H1 (cell line): ENCODE measurements around the gene TNIK. TPM values are rescaled to one million over a fixed set of nuclear protein-coding genes. Genes with fewer than 3 reads are reported as not detected.

Experiments
- CTCF ChIA-PET: fragments of 300-600 bp; sonication (Branson Sonifier 250); formaldehyde crosslinking; loops from one replicate; lab custom pipeline; 2021; ENCODE audit not compliant: partially characterized antibody; lab: Charles Lee
- POLR2A ChIA-PET: fragments of 300-600 bp; sonication (Branson Sonifier 250); formaldehyde crosslinking; loops from one replicate; lab custom pipeline; 2021; ENCODE audit warnings: inconsistent platforms; ENCODE audit not compliant: partially characterized antibody; lab: Charles Lee
- DNase-seq, 2 experiments: peaks; one replicate each; pipeline versions ENCODE4 v3.0.0 to v3.0.0-alpha.2; 2010 to 2022; ENCODE audit warnings: low spot score in 2 of 2, low read depth in 1 of 2, mixed read lengths in 1 of 2
- FAIRE-seq: peaks from 2 replicates; lab custom pipeline; 2011; peaks lifted over from hg19 to GRCh38; lab: Jason Lieb, UNC
- H2AFZ ChIP-seq: 2 replicates; pipeline ENCODE4 v1.8.1; 2012; ENCODE audit warnings: low read length, inconsistent platforms
- H2AK5ac ChIP-seq: 2 replicates; pipeline ENCODE4 v1.6.1; 2013; ENCODE audit warnings: low read depth, low read length
- H2BK120ac ChIP-seq: replicated peaks from 2 replicates; pipeline ENCODE3; 2013; ENCODE audit warnings: low read depth, low read length, inconsistent platforms
- H2BK12ac ChIP-seq: 2 replicates; pipeline ENCODE4 v1.6.1; 2013; ENCODE audit warnings: low read depth, low read length
- H2BK15ac ChIP-seq: 2 replicates; pipeline ENCODE4 v1.6.1; 2013; ENCODE audit warnings: low read length
- H2BK20ac ChIP-seq: 2 replicates; pipeline ENCODE4 v1.6.1; 2013; ENCODE audit warnings: low read length
- H2BK5ac ChIP-seq: 2 replicates; pipeline ENCODE4 v1.6.1; 2013; ENCODE audit warnings: low read depth, low read length
- H3K14ac ChIP-seq: 2 replicates; pipeline ENCODE4 v1.6.1; 2013; ENCODE audit warnings: inconsistent platforms; ENCODE audit not compliant: insufficient read length
- H3K18ac ChIP-seq: 2 replicates; pipeline ENCODE4 v1.6.1; 2013; ENCODE audit warnings: low read length; ENCODE audit errors: extremely low read depth
- H3K23ac ChIP-seq: 2 replicates; pipeline ENCODE4 v1.6.1; 2013; ENCODE audit warnings: inconsistent platforms; ENCODE audit not compliant: insufficient read length
- H3K23me2 ChIP-seq: 2 replicates; pipeline ENCODE4 v1.6.1; 2013; ENCODE audit warnings: low read depth, low read length
- H3K27ac ChIP-seq: 2 replicates; pipeline ENCODE4 v1.6.1; 2011; ENCODE audit warnings: low read depth, low read length, inconsistent platforms
- H3K27me3 ChIP-seq, 4 experiments: replicated peaks in 1 of 4; 1 replicate in 1 of 4; 2 replicates in 3 of 4; pipeline versions ENCODE4 v1.6.1 to v1.8.1; 2011 to 2013; ENCODE audit warnings: low read length in 3 of 4, mild to moderate bottlenecking in 3 of 4, inconsistent platforms in 2 of 4, mixed read lengths in 2 of 4, moderate library complexity in 1 of 4; ENCODE audit not compliant: control insufficient read depth in 3 of 4, insufficient read depth in 3 of 4; ENCODE audit errors: extremely low read depth in 1 of 4
- H3K36me3 ChIP-seq, 4 experiments: 2 replicates each; pipeline versions ENCODE4 v1.6.1 to v1.8.1; 2011 to 2013; ENCODE audit warnings: mild to moderate bottlenecking in 4 of 4, low read length in 3 of 4, moderate library complexity in 2 of 4, control low read depth in 1 of 4, inconsistent platforms in 1 of 4; ENCODE audit not compliant: insufficient read depth in 4 of 4, control insufficient read depth in 2 of 4
- H3K4ac ChIP-seq: replicated peaks from 2 replicates; pipeline ENCODE3; 2013; ENCODE audit warnings: low read length, low read depth, mixed read lengths, inconsistent platforms; ENCODE audit not compliant: insufficient read length
- H3K4me1 ChIP-seq, 4 experiments: replicated peaks in 1 of 4; 1 replicate in 1 of 4; 2 replicates in 3 of 4; pipeline versions ENCODE4 v1.6.1 to v1.8.1; 2011 to 2013; ENCODE audit warnings: low read length in 3 of 4, inconsistent platforms in 2 of 4, mixed read lengths in 1 of 4; ENCODE audit not compliant: insufficient read depth in 4 of 4, control insufficient read depth in 3 of 4
- H3K4me2 ChIP-seq, 2 experiments: 2 replicates each; pipeline versions ENCODE4 v1.6.1 to v1.8.1; 2011 to 2013; ENCODE audit warnings: low read depth in 2 of 2, low read length in 2 of 2, control low read depth in 1 of 2, inconsistent platforms in 1 of 2, mild to moderate bottlenecking in 1 of 2; ENCODE audit not compliant: insufficient read depth in 1 of 2
- H3K4me3 ChIP-seq, 4 experiments: fragments of 200-600, 300-600 bp in 1 of 4; sonication (generic), shearing (Covaris generic), sonication (Bioruptor Twin) in 1 of 4; 2 replicates each; pipeline versions ENCODE4 v1.5.1 to v1.8.1; 2011 to 2016; ENCODE audit warnings: low read length in 4 of 4, low read depth in 3 of 4, control low read depth in 2 of 4, inconsistent platforms in 2 of 4, mild to moderate bottlenecking in 2 of 4, mixed read lengths in 1 of 4, moderate library complexity in 1 of 4; ENCODE audit not compliant: insufficient read depth in 2 of 4; ENCODE audit errors: extremely low read depth in 1 of 4
- H3K56ac ChIP-seq: replicated peaks from 2 replicates; pipeline ENCODE3; 2013; ENCODE audit warnings: low read depth, mild to moderate bottlenecking, mixed read lengths, low read length, inconsistent platforms; ENCODE audit not compliant: insufficient read length
- H3K79me1 ChIP-seq: 2 replicates; pipeline ENCODE4 v1.6.1; 2013; ENCODE audit warnings: low read depth, low read length, control low read depth
- H3K79me2 ChIP-seq, 2 experiments: 2 replicates each; pipeline versions ENCODE4 v1.6.1 to v1.8.1; 2012 to 2013; ENCODE audit warnings: low read length in 2 of 2, mild to moderate bottlenecking in 2 of 2, inconsistent platforms in 1 of 2; ENCODE audit not compliant: insufficient read depth in 2 of 2, control insufficient read depth in 1 of 2
- H3K9ac ChIP-seq, 4 experiments: replicated peaks in 1 of 4; 1 replicate in 1 of 4; 2 replicates in 3 of 4; pipeline versions ENCODE4 v1.6.1 to v1.8.1; 2011 to 2013; ENCODE audit warnings: low read depth in 3 of 4, low read length in 3 of 4, control low read depth in 2 of 4, mild to moderate bottlenecking in 2 of 4, moderate library complexity in 2 of 4, inconsistent platforms in 1 of 4; ENCODE audit errors: extremely low read depth in 1 of 4
- H3K9me3 ChIP-seq, 2 experiments: 2 replicates each; pipeline versions ENCODE4 v1.6.1 to v1.8.1; 2012 to 2013; ENCODE audit warnings: mild to moderate bottlenecking in 2 of 2, moderate library complexity in 2 of 2, control low read depth in 1 of 2, inconsistent platforms in 1 of 2, low read depth in 1 of 2, low read length in 1 of 2, mixed read lengths in 1 of 2; ENCODE audit not compliant: insufficient read depth in 2 of 2
- H4K20me1 ChIP-seq, 2 experiments: replicated peaks in 1 of 2; 2 replicates each; pipeline versions ENCODE3 to v1.8.1; 2011 to 2013; ENCODE audit warnings: inconsistent platforms in 2 of 2, low read length in 2 of 2, mild to moderate bottlenecking in 1 of 2; ENCODE audit not compliant: insufficient read depth in 2 of 2, control insufficient read depth in 1 of 2
- H4K5ac ChIP-seq: 2 replicates; pipeline ENCODE4 v1.6.1; 2013; ENCODE audit warnings: low read length, low read depth, mixed read lengths, inconsistent platforms; ENCODE audit not compliant: insufficient read length
- H4K8ac ChIP-seq: 2 replicates; pipeline ENCODE4 v1.8.0; 2013; ENCODE audit warnings: mild to moderate bottlenecking, moderate library complexity, low read length, inconsistent platforms; ENCODE audit not compliant: insufficient read depth; ENCODE audit errors: extremely low read depth
- H4K91ac ChIP-seq: replicated peaks from 2 replicates; pipeline ENCODE3; 2013; ENCODE audit warnings: low read length, mixed read lengths, inconsistent platforms; ENCODE audit not compliant: insufficient read length
- ATF3 ChIP-seq: IDR thresholded peaks from 2 replicates; pipeline ENCODE4 v1.6.1; 2011; ENCODE audit warnings: low read depth, mild to moderate bottlenecking, low read length; ENCODE audit not compliant: insufficient read depth
- BCL11A ChIP-seq, 2 experiments: IDR thresholded peaks; one replicate each; pipeline ENCODE4 v1.6.1; 2011; ENCODE audit warnings: low read depth in 2 of 2, low read length in 2 of 2, mild to moderate bottlenecking in 2 of 2
- CREB1 ChIP-seq: IDR thresholded peaks from 2 replicates; pipeline ENCODE4 v1.6.1; 2012; ENCODE audit warnings: inconsistent platforms
- EGR1 ChIP-seq: IDR thresholded peaks from 2 replicates; pipeline ENCODE4 v1.6.1; 2011; ENCODE audit warnings: low read depth, low read length, borderline replicate concordance
- JUN ChIP-seq: IDR thresholded peaks from 2 replicates; pipeline ENCODE4 v1.6.1; 2011; ENCODE audit warnings: low read depth, mild to moderate bottlenecking, improper control_type of control experiment, low read length
- POLR2A ChIP-seq, 2 experiments: IDR thresholded peaks; 1 replicate in 1 of 2; 2 replicates in 1 of 2; pipeline ENCODE4 v1.6.1; 2011; ENCODE audit warnings: low read depth in 2 of 2, low read length in 2 of 2, mild to moderate bottlenecking in 2 of 2; ENCODE audit errors: control extremely low read depth in 1 of 2
- SRF ChIP-seq: IDR thresholded peaks from 2 replicates; pipeline ENCODE4 v1.6.1; 2011; ENCODE audit warnings: mild to moderate bottlenecking, low read depth, low read length, moderate library complexity
- WGBS, 2 experiments: shearing (Covaris generic) in 1 of 2; methylation state at CpG; one replicate each; pipeline versions ENCODE4 v1.1.6 to v1.1.7; 2013 to 2015; ENCODE audit warnings: low lambda C conversion rate in 2 of 2, mixed read lengths in 2 of 2, inconsistent platforms in 1 of 2, low coverage in 1 of 2, missing lambda C conversion rate in 1 of 2; ENCODE audit not compliant: insufficient replicate concordance in 2 of 2, insufficient coverage in 1 of 2, insufficient read length in 1 of 2; ENCODE audit errors: extremely low coverage in 1 of 2, missing lambda C conversion rate in 1 of 2; 5-methylcytosine and 5-hydroxymethylcytosine counted together
- polyA plus RNA-seq, 7 experiments: library from polyadenylated mRNA; depleted of rRNA in 3 of 7; stranded (reverse) in 5 of 7; unstranded in 2 of 7; fragments of >200 nt in 5 of 7; fragments of 200-250 nt in 2 of 7; gene quantifications; 1 replicate in 5 of 7; 2 replicates in 1 of 7; 4 replicates in 1 of 7; pipeline versions ENCODE4 v1.2.1 to v1.2.3, GENCODE V29; 2011 to 2013; ENCODE audit warnings: missing spikeins in 2 of 7, mixed read lengths in 2 of 7
- total RNA-seq: library from RNA; stranded (reverse); fragmentation: NEBNext Ultra II Directional; extraction: Animal tissue kit (Norgen Biotek cat#: 25700); gene quantifications from 2 replicates; pipeline ENCODE4 v1.2.1, GENCODE V29; 2021

TNIK gene
- total and polyA plus RNA-seq, 2 of the 8 experiments (the other 6 are each of a cell fraction or from before 2014, with no cell fraction given), result 7.4 to 42.0 TPM

GRCh38 chr3:171436380-171436779 is 23.8 kb downstream of the TNIK start:
- Histone ChIP-seq H3K9ac (no peak overlapping the region), H2BK120ac (no peak overlapping the region), H3K27ac (no peak overlapping the region), H3K56ac (no peak overlapping the region), H3K4me2 (no peak overlapping the region), H2BK15ac (no peak overlapping the region), H3K4me1 (peaks cover 0 to 19% (median 6%) of the 10 kb centered on the region in 4 experiments; a peak in 5 of 7 replicates), H2BK20ac (no peak overlapping the region), H2AFZ (no peak overlapping the region), H3K36me3 (no peaks in the 10 kb centered on the region), H3K23ac (no peak overlapping the region), H4K8ac (no peak overlapping the region), H2AK5ac (no peak overlapping the region), H3K14ac (no peak overlapping the region), H3K4ac (no peak overlapping the region), H4K5ac (no peak overlapping the region), H2BK5ac (no peak overlapping the region), H3K9me3 (peaks cover 0 to 2% of the 10 kb centered on the region in 2 experiments; a peak in 1 of 4 replicates), H4K91ac (no peak overlapping the region), H3K4me3 (no peak overlapping the region), H3K18ac (no peak overlapping the region), H2BK12ac (no peak overlapping the region), H3K27me3 (no peaks in the 10 kb centered on the region), H3K79me2 (peaks cover 0 to 73% of the 10 kb centered on the region in 2 experiments; a peak in 2 of 4 replicates), H3K23me2 (no peaks in the 10 kb centered on the region; the same call in 1 of the 2 replicates), H4K20me1 (no peaks in the 10 kb centered on the region), H3K79me1 (no peaks in the 10 kb centered on the region; the same call in 1 of the 2 replicates)
- DNase-seq (no peak), FAIRE-seq (no peak)
- ChIA-PET CTCF (interaction anchor here (1.1 to 1.8 kb wide), 4 partner anchors 17 to 102 kb away, joined by 3 to 5 read pairs (median 4); no protein-coding TSS in a partner anchor), POLR2A (no interaction called here)
- WGBS, 2 experiments, result 79% methylated on average over 3 of the region's 3 CpGs; no CpG with 5 or more reads in 1 of the 2 experiments
- TF ChIP-seq EGR1 (no peak), JUN (no peak), CREB1 (no peak), SRF (no peak), BCL11A (IDR thresholded peaks at IDR 0.05; ENCODE audit: low read depth in 2 of 2, low read length in 2 of 2) (no peak), ATF3 (no peak), POLR2A (IDR thresholded peaks at IDR 0.05; ENCODE audit: control extremely low read depth in 1 of 2, low read depth in 2 of 2, low read length in 2 of 2) (no peak)
